Measurements from ENCODE around the gene GRIP2.

DNA sequence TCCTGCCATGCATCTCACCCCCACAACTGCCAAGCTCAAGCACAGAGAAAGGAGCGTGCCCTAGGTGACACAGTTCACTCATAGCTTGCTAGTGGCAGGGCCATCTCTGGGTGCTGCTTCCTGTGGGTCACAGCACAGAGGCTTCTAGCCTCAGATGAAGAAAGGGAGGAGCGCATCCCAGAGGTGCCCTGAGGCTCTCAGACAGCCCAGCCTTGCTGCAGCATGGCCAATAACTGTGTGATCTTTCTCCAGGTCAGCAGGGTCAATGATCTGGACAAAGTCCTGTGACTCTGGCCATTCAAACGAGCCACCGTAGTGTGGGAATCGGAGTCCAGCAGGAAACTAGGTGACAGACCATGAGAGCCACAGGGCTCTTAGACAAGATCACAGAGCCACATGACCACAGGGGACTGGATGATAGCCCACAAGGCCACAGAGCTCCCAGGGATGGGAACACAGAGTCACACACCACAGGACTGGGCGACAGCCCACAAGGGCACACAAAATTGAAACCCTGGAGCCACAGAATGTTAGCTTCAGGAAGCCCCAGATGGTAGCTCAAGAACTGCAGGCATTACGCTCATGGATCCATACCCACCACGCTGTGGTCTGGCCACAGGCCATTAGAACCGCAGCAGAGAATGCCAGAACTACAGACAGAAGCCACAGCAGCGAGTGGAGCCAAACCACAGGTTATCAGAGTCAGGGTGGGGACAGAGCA lies 25.9 kb upstream of the GRIP2 start:
- TF ChIP-seq, protein P1, sequence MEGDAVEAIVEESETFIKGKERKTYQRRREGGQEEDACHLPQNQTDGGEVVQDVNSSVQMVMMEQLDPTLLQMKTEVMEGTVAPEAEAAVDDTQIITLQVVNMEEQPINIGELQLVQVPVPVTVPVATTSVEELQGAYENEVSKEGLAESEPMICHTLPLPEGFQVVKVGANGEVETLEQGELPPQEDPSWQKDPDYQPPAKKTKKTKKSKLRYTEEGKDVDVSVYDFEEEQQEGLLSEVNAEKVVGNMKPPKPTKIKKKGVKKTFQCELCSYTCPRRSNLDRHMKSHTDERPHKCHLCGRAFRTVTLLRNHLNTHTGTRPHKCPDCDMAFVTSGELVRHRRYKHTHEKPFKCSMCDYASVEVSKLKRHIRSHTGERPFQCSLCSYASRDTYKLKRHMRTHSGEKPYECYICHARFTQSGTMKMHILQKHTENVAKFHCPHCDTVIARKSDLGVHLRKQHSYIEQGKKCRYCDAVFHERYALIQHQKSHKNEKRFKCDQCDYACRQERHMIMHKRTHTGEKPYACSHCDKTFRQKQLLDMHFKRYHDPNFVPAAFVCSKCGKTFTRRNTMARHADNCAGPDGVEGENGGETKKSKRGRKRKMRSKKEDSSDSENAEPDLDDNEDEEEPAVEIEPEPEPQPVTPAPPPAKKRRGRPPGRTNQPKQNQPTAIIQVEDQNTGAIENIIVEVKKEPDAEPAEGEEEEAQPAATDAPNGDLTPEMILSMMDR (IDR thresholded peaks at IDR 0.05) = no peak
- TF ChIP-seq EZH2 (IDR thresholded peaks at IDR 0.05) = no peak
